ENCODE results near the gene LRRC36. TPM values are rescaled to one million over a fixed set of nuclear protein-coding genes. Genes with fewer than 3 reads are reported as not detected.

The LRRC36 gene
- total RNA-seq, 1 donor from 2014 or later = 0.54 TPM

- H3K36me3 ChIP-seq (ENCODE audit: control insufficient read depth, insufficient read depth, low read length) = no peaks in the 10 kb centered on the region
- no peak for DNase-seq (ENCODE audit: low read depth)
- no peak for TF ChIP-seq CTCF (IDR thresholded peaks at IDR 0.05; ENCODE audit: insufficient read depth, low read length, poor library complexity, severe bottlenecking)
- H3K27me3 ChIP-seq (ENCODE audit: control insufficient read depth, insufficient read depth, low read length) = no peaks in the 10 kb centered on the region
- no peak overlapping the region for H3K4me3 ChIP-seq (ENCODE audit: low read depth, low read length)
These were observed 90.9 kb downstream of the LRRC36 start for GRCh38 chr16:67417333-67418061.

GRCh38 chr16:67419502-67419901, 92.9 kb downstream of the LRRC36 start:
- no peaks in the 10 kb centered on the region for H3K36me3 ChIP-seq (ENCODE audit: control insufficient read depth, insufficient read depth, low read length)
- TF ChIP-seq CTCF (IDR thresholded peaks at IDR 0.05; ENCODE audit: insufficient read depth, low read length, poor library complexity, severe bottlenecking) = no peak
- no peak for DNase-seq (ENCODE audit: low read depth)
- H3K4me3 ChIP-seq (ENCODE audit: low read depth, low read length) = no peak overlapping the region
- H3K27me3 ChIP-seq (ENCODE audit: control insufficient read depth, insufficient read depth, low read length) = peaks cover 1% of the 10 kb centered on the region

GRCh38 chr16:67419931-67420330, 93.3 kb downstream of the LRRC36 start:
- no peak overlapping the region for H3K4me3 ChIP-seq (ENCODE audit: low read depth, low read length)
- peaks cover 6% of the 10 kb centered on the region for H3K27me3 ChIP-seq (ENCODE audit: control insufficient read depth, insufficient read depth, low read length)
- no peak for TF ChIP-seq CTCF (IDR thresholded peaks at IDR 0.05; ENCODE audit: insufficient read depth, low read length, poor library complexity, severe bottlenecking)
- no peaks in the 10 kb centered on the region for H3K36me3 ChIP-seq (ENCODE audit: control insufficient read depth, insufficient read depth, low read length)
- no peak for DNase-seq (ENCODE audit: low read depth)

GRCh38 chr16:67421030-67421429, 94.4 kb downstream of the LRRC36 start:
- DNase-seq (ENCODE audit: low read depth) = no peak
- Histone ChIP-seq H3K36me3 (ENCODE audit: control insufficient read depth, insufficient read depth, low read length) (no peaks in the 10 kb centered on the region), H3K27me3 (ENCODE audit: control insufficient read depth, insufficient read depth, low read length) (peaks cover 14% of the 10 kb centered on the region), H3K4me3 (ENCODE audit: low read depth, low read length) (no peak overlapping the region)
- no peak for TF ChIP-seq CTCF (IDR thresholded peaks at IDR 0.05; ENCODE audit: insufficient read depth, low read length, poor library complexity, severe bottlenecking)

GRCh38 chr16:67423015-67423414, 96.4 kb downstream of the LRRC36 start:
- no peak for DNase-seq (ENCODE audit: low read depth)
- no peaks in the 10 kb centered on the region for H3K36me3 ChIP-seq (ENCODE audit: control insufficient read depth, insufficient read depth, low read length)
- no peak overlapping the region for H3K4me3 ChIP-seq (ENCODE audit: low read depth, low read length)
- TF ChIP-seq CTCF (IDR thresholded peaks at IDR 0.05; ENCODE audit: insufficient read depth, low read length, poor library complexity, severe bottlenecking) = no peak
- peaks cover 25% of the 10 kb centered on the region for H3K27me3 ChIP-seq (ENCODE audit: control insufficient read depth, insufficient read depth, low read length)

Data from kidney epithelial cell (primary cell).